Spleen (tissue), 11 donors: ENCODE results near the gene IRAK1BP1. TPM values are rescaled to one million over a fixed set of nuclear protein-coding genes. Genes with fewer than 3 reads are reported as not detected.

Source experiments
- DNase-seq: peaks from one replicate; pipeline ENCODE4 v3.0.0-alpha.2; 2020
- H3K27ac ChIP-seq, 8 donors: fragments of 200-600 bp; sonication (generic) in 7 of 8; 1 replicate in 4 of 8; 2 replicates in 4 of 8; pipeline versions ENCODE4 v1.5.0 to v1.8.0; 2016 to 2021; ENCODE audit warnings: inconsistent platforms in 4 of 8, mild to moderate bottlenecking in 4 of 8, moderate library complexity in 1 of 8
- H3K27me3 ChIP-seq, 7 donors: fragments of 200-600 bp; sonication (generic) in 6 of 7; replicated peaks in 1 of 7; 1 replicate in 4 of 7; 2 replicates in 3 of 7; pipeline versions ENCODE4 v1.5.0 to v1.8.0; 2016 to 2021; ENCODE audit warnings: inconsistent platforms in 3 of 7, mild to moderate bottlenecking in 1 of 7
- H3K36me3 ChIP-seq, 6 donors: fragments of 200-600 bp; sonication (generic) in 5 of 6; 1 replicate in 4 of 6; 2 replicates in 2 of 6; pipeline versions ENCODE4 v1.5.0 to v1.8.0; 2016 to 2021; ENCODE audit warnings: inconsistent platforms in 2 of 6
- H3K4me1 ChIP-seq, 6 donors: fragments of 200-600 bp; sonication (generic) in 5 of 6; 1 replicate in 3 of 6; 2 replicates in 3 of 6; pipeline versions ENCODE4 v1.5.0 to v1.8.0; 2016 to 2021; ENCODE audit warnings: inconsistent platforms in 3 of 6
- H3K4me3 ChIP-seq, 8 donors: fragments of 200-600 bp; sonication (generic) in 7 of 8; 1 replicate in 4 of 8; 2 replicates in 4 of 8; pipeline versions ENCODE4 v1.5.0 to v1.8.0; 2016 to 2021; ENCODE audit warnings: inconsistent platforms in 4 of 8, mild to moderate bottlenecking in 4 of 8, moderate library complexity in 2 of 8
- H3K9me3 ChIP-seq, 8 donors: fragments of 200-600 bp; sonication (generic) in 7 of 8; 1 replicate in 4 of 8; 2 replicates in 4 of 8; pipeline versions ENCODE4 v1.5.0 to v1.8.0; 2016 to 2021; ENCODE audit warnings: inconsistent platforms in 4 of 8
- POLR2A ChIP-seq, 3 donors: fragments of 450-650 bp; IDR thresholded peaks; one replicate each; pipeline ENCODE4 v1.5.1; 2017; ENCODE audit warnings: antibody characterized with exemption in 3 of 3, mild to moderate bottlenecking in 1 of 3
- POLR2AphosphoS5 ChIP-seq, 3 donors: sonication (generic); formaldehyde crosslinking; IDR thresholded peaks; one replicate each; pipeline ENCODE4 v1.5.1; 2017; ENCODE audit warnings: antibody characterized with exemption in 3 of 3
- WGBS, 5 donors: extraction: QIAGEN DNeasy Blood & Tissue Kit in 3 of 5; methylation state at CpG; one replicate each; pipeline versions ENCODE4 v1.1.5 to v1.1.7; 2013 to 2018; 5-methylcytosine and 5-hydroxymethylcytosine counted together
- intact Hi-C: fragments of 100-400 bp; cut with DNase I; formaldehyde crosslinking; loops from one replicate; pipeline ENCODE4 v1.15.0; 2023; ENCODE audit warnings: low total_unique reads
- polyA plus RNA-seq, 3 donors: library from polyadenylated mRNA; stranded (reverse); fragments of 200-250 nt; gene quantifications; one replicate each; pipeline ENCODE4 v1.2.1, GENCODE V29; 2013
- total RNA-seq, 7 donors: library from RNA; depleted of rRNA in 3 of 7; stranded (reverse); fragments of >200 nt in 3 of 7; fragmentation: NEBNext Ultra II Directional in 4 of 7; extraction: Animal tissue kit (Norgen Biotek cat#: 25700) in 4 of 7; gene quantifications; one replicate each; pipeline versions ENCODE4 v1.1.0 to v1.2.1, GENCODE V29; 2016 to 2021
- TF ChIP-seq, protein P1 (sequence below), 11 experiments: fragments of 200-600 bp in 7 of 11; fragments of 450-650 bp in 4 of 11; sonication (generic) in 4 of 11; IDR thresholded peaks in 8 of 11; conservative IDR thresholded peaks in 3 of 11; 1 replicate in 7 of 11; 2 replicates in 4 of 11; pipeline versions ENCODE4 v1.4.0 to v1.8.0; 2016 to 2021; ENCODE audit warnings: antibody characterized with exemption in 11 of 11, inconsistent platforms in 4 of 11, mild to moderate bottlenecking in 1 of 11
- donor health status: healthy with polysubstance abuse.
- donor health status: DM: no; HTN: no; CAD: no; lungs with moderate emphysema.
- donor health status: DM: no; HTN: no; CAD: no.
- donor health status: Bipolar disorder and iron deficiency.
- donor health status: healthy.
- donor health status: DM: no; HTN: no; CAD: no.
- donor health status: DM: yes; HTN: yes; CAD: no.

Gene IRAK1BP1
- total and polyA plus RNA-seq, 10 donors = 0.61 to 5.2 (median 3.6) TPM

DNA sequence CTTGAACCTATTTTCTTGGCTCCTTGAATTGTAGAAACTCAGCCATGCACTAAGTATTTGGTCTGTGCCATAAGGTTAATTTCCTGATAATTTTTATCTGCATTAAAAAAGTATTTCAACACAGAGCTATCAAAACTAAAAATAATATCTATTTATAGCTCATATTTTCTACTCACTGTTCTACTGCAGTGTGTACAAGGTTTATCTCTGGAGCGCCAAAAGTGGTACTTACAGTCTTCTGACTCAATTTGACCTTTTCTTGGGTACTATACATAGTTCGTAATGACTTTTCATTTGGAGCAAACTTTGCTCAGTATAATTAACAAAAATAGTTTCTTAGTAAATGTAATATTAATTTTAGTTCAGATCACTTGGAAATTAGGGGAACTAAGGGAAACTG lies 69.2 kb downstream of the IRAK1BP1 start:
- H3K27ac ChIP-seq = no peak overlapping the region

DNA sequence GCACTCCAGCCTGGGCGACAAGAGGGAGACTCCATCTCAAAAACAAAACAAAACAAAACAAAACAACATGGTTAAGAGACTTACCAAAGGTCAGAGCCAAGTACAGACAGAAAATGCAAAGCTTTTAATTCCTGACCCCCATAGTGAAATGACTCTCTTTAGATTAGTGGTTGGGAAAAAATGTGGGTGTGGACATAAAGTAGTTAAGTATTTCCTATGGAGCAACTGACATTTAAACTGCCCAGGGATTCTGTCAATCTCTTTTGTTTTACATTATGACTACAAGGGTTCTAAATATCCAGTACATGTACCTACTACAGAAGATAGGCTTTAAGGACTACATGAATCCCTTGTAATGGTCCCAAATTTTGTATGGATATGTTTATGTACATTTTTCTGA lies 75.1 kb downstream of the IRAK1BP1 start:
- intact Hi-C loops = no loop called here
- Histone ChIP-seq H3K9me3 (no peaks in the 10 kb centered on the region), H3K27ac (no peak overlapping the region), H3K36me3 (peaks cover 4 to 100% (median 73%) of the 10 kb centered on the region in 6 donors), H3K4me3 (no peak overlapping the region), H3K27me3 (no peaks in the 10 kb centered on the region), H3K4me1 (no peaks in the 10 kb centered on the region)
- no peak for TF ChIP-seq POLR2A (IDR thresholded peaks at IDR 0.05)
- no peak for TF ChIP-seq POLR2AphosphoS5 (IDR thresholded peaks at IDR 0.05)
- TF ChIP-seq, protein P1, sequence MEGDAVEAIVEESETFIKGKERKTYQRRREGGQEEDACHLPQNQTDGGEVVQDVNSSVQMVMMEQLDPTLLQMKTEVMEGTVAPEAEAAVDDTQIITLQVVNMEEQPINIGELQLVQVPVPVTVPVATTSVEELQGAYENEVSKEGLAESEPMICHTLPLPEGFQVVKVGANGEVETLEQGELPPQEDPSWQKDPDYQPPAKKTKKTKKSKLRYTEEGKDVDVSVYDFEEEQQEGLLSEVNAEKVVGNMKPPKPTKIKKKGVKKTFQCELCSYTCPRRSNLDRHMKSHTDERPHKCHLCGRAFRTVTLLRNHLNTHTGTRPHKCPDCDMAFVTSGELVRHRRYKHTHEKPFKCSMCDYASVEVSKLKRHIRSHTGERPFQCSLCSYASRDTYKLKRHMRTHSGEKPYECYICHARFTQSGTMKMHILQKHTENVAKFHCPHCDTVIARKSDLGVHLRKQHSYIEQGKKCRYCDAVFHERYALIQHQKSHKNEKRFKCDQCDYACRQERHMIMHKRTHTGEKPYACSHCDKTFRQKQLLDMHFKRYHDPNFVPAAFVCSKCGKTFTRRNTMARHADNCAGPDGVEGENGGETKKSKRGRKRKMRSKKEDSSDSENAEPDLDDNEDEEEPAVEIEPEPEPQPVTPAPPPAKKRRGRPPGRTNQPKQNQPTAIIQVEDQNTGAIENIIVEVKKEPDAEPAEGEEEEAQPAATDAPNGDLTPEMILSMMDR (IDR thresholded peaks at IDR 0.05 in 8 of 11, conservative IDR thresholded peaks at IDR 0.05 in 3 of 11) = no peak
- WGBS, 5 donors = 89 to 100% (median 95%) methylated on average over 1 of the region's 1 CpG
- no peak for DNase-seq

More for the DNA sequence above, 69.2 kb downstream of the IRAK1BP1 start:
- no peaks in the 10 kb centered on the region for H3K4me1 ChIP-seq
- DNase-seq = no peak
- TF ChIP-seq POLR2A (IDR thresholded peaks at IDR 0.05) = no peak
- TF ChIP-seq, protein P1 (IDR thresholded peaks at IDR 0.05 in 8 of 11, conservative IDR thresholded peaks at IDR 0.05 in 3 of 11) = no peak
- TF ChIP-seq POLR2AphosphoS5 (IDR thresholded peaks at IDR 0.05) = no peak
- no peak overlapping the region for H3K4me3 ChIP-seq
- H3K36me3 ChIP-seq = peaks cover 0 to 50% (median 21%) of the 10 kb centered on the region in 6 donors
- intact Hi-C loops = no loop called here
- peaks cover 0 to 27% (median 18%) of the 10 kb centered on the region in 8 donors for H3K9me3 ChIP-seq
- H3K27me3 ChIP-seq = no peaks in the 10 kb centered on the region
- WGBS, 5 donors = 93 to 99% (median 96%) methylated on average over 2 of the region's 2 CpGs

DNA sequence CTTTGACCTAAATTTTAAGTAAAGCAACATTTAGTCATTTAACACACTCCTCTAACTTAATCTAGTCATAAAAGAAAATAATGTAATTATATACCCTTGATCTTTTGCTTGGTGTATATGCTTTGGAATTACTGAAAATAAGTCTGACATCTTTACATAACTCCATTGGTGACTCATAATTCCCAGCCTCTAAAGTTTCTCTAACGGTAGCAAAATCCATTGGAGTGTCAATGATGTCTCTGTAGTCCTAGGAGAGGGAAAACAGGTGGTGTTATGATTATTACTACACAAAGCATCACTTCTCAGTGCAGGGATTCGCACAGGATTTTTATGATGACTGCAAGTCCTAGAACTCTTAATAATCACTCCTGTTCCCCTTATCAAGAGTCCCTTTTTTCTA lies 80.2 kb downstream of the IRAK1BP1 start:
- H3K27me3 ChIP-seq = no peaks in the 10 kb centered on the region
- DNase-seq = no peak
- peaks cover 4 to 100% (median 90%) of the 10 kb centered on the region in 6 donors for H3K36me3 ChIP-seq
- H3K9me3 ChIP-seq = peaks cover 0 to 21% (median 16%) of the 10 kb centered on the region in 8 donors
- TF ChIP-seq POLR2A (IDR thresholded peaks at IDR 0.05) = no peak
- intact Hi-C loops = no loop called here
- H3K27ac ChIP-seq = no peak overlapping the region
- WGBS, 5 donors = 89 to 96% (median 95%) methylated on average over 2 of the region's 2 CpGs
- H3K4me3 ChIP-seq = no peak overlapping the region
- no peaks in the 10 kb centered on the region for H3K4me1 ChIP-seq

DNA sequence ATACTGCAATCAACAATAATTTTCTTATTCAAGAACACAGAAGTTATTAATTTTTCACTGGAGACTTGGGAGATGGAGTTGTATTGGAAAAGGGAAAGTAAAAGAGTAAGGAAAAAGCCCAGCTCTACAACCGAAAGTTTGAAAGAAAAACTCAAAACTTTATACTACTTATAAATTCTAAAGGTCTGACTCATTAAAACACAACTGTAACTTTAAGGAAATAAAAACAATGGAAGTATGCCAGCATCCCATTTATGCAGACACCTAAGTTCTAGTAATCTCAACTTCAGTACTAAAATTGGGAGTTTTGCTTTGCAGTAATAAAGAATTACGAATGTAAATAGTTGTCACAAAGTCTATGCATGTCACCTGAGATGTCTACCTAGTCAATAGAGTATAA lies 80.6 kb downstream of the IRAK1BP1 start:
- no peak overlapping the region for H3K4me3 ChIP-seq
- H3K4me1 ChIP-seq = no peaks in the 10 kb centered on the region
- no peak overlapping the region for H3K27ac ChIP-seq
- intact Hi-C loops = no loop called here
- DNase-seq = no peak
- no peaks in the 10 kb centered on the region for H3K27me3 ChIP-seq
- H3K36me3 ChIP-seq = peaks cover 4 to 100% (median 93%) of the 10 kb centered on the region in 6 donors
- 94 to 96% (median 96%) methylated on average over 2 of the region's 2 CpGs for WGBS, 5 donors
- TF ChIP-seq POLR2AphosphoS5 (IDR thresholded peaks at IDR 0.05) (no peak), POLR2A (IDR thresholded peaks at IDR 0.05) (no peak)
- TF ChIP-seq, protein P1 (IDR thresholded peaks at IDR 0.05 in 8 of 11, conservative IDR thresholded peaks at IDR 0.05 in 3 of 11) = no peak
- H3K9me3 ChIP-seq = peaks cover 0 to 21% (median 16%) of the 10 kb centered on the region in 8 donors

DNA sequence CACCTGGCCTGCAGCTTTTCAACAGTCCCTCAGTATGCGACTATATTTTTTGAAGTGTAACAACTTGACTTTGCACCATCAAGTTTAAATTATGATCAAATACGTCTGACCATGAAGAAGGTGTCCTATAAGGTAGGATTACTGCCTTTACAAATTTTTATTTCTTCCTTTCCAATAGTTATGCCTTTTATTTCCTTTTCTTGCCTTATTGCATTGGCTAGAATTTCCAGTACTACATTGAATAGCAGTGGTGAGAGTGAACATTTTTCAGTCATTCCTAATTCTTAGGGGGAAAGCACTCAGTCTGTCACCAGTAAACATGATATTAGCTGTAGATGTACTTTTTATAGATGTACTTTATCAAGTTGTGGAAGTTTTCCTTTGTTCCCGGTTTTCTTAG lies 81.4 kb downstream of the IRAK1BP1 start:
- Histone ChIP-seq H3K9me3 (peaks cover 0 to 21% (median 16%) of the 10 kb centered on the region in 8 donors), H3K36me3 (peaks cover 7 to 100% (median 94%) of the 10 kb centered on the region in 6 donors), H3K4me3 (no peak overlapping the region), H3K27ac (no peak overlapping the region), H3K4me1 (no peaks in the 10 kb centered on the region), H3K27me3 (no peaks in the 10 kb centered on the region)
- intact Hi-C loops = no loop called here
- WGBS, 5 donors = 96 to 99% (median 98%) methylated on average over 3 of the region's 3 CpGs
- no peak for DNase-seq
- no peak for TF ChIP-seq POLR2AphosphoS5 (IDR thresholded peaks at IDR 0.05)
- TF ChIP-seq POLR2A (IDR thresholded peaks at IDR 0.05) = no peak
- TF ChIP-seq, protein P1 (IDR thresholded peaks at IDR 0.05 in 8 of 11, conservative IDR thresholded peaks at IDR 0.05 in 3 of 11) = no peak
